DMS79 (cell line): ENCODE measurements around the gene RABL3.
"Not testable (repeated sequence)": the region's sequence is repeated elsewhere in the genome, so short reads cannot be mapped to it uniquely, and the experiment has no call there.

ENCODE experiments used
- DNase-seq: peaks from one replicate; lab custom pipeline; 2025; lab: John Stamatoyannopoulos, UW

The RABL3 gene

GRCh38 chr3:120682095-120682681 is 60.1 kb downstream of the RABL3 start, which contains the start of gene HGD:
HGD (minus strand) TSS chr3:120682239; CDS start chr3:120682111, 128 bp downstream.
- no peak for DNase-seq

GRCh38 chr3:120681506-120682038 is 60.7 kb downstream of the RABL3 start:
- DNase-seq: no peak

DNA sequence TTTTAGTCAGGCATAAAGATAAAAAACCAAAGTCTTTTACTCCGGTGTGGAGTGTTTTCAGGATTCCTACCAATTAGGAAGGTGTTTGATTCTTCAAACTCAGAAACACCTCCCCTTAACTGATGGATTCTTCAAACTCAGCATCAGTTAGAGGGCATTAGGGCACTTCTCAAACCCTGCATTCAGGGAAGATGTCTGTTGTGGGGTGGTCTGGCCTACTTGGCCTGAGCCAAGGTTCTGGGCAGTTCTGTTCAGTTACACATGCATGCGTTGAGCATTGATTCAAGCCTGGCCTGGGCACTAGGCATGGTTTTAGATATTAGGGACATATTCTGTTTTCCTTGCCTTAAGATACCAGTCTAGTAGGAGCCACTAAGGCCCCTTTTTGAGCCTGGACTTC is 61.3 kb downstream of the RABL3 start:
- DNase-seq: no peak

DNA sequence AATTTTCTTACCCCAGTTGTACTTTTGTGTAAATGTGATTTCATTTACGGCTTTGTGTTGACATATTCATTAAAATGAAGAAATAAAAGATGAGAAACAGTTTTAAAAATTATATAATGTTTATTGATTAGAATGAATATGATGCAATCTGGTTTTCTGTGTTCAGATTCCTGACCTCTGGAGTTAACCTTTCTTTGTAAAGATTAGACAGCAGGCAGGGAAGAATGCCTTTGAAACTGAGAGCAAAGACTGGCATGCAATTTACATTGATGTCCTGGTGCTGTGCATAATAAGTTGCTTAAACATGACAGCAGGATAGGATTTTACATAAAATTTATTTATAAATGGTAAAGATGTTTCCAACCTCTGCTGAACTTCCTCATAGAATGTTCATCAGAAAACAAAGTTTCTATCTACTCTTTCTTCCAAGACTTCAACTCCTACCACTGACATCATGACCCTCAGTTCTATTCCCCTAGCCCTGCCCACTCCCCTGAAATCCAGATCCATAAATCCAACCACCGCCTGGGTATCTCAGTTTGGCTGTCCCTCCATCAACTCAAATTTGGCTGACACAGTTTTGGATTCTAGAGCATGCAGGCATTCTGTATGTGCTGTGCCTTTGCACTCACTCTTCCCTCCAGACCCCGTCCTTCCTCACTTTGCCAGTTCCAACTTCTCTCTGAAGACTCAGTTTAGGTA is 62.0 kb downstream of the RABL3 start:
- DNase-seq: no peak

GRCh38 chr3:120678984-120679383 is 63.3 kb downstream of the RABL3 start:
- DNase-seq: no peak

GRCh38 chr3:120678331-120678947 is 63.9 kb downstream of the RABL3 start:
- DNase-seq: no peak

DNA sequence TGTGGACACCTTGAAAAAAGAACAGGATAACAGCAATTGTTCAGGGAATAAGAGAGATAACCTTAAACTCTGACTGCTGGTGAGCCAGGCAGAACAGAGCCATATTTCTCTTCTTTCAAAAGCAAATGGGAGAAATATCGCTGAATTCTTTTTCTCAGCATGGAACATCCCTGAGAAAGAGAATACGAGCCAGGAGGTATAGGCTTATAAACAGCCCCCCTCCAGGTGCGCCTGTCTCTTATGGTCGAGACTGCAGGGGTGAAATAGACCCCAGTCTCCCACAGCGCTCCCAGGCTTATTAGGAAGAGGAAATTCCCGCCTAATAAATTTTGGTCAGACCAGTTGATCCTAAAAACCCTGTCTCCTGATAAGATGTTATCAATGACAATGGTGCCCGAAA is 65.1 kb downstream of the RABL3 start:
- DNase-seq: not testable (repeated sequence)

GRCh38 chr3:120673116-120673515 is 69.2 kb downstream of the RABL3 start:
- DNase-seq: no peak

GRCh38 chr3:120670576-120670975 is 71.7 kb downstream of the RABL3 start:
- DNase-seq: no peak

GRCh38 chr3:120664926-120665325 is 77.4 kb downstream of the RABL3 start:
- DNase-seq: no peak

- DNase-seq: no peak
Measured at GRCh38 chr3:120661945-120662344, 80.4 kb downstream of the RABL3 start.

- DNase-seq: no peak
Measured at GRCh38 chr3:120661106-120661905, 81.0 kb downstream of the RABL3 start.

DNA sequence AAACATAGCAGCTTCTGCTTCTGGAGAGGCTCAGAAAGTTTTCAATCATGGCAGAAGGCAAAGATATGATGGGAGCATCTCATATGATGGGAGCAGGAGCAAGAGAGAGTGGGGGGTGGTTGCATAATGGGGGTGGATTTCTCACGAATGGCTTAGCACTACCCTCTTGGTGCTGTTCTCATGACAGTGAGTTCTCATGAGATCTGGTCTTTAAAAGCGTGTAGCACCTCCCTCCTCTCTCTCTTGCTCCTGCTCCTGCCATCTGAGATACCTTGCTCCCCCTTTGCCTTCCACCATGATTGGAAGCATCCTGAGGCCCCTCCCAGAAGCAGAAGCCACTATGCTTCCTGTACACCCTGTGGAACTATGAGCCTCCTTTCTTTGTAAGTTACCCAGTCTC is 82.5 kb downstream of the RABL3 start:
- DNase-seq: no peak

- DNase-seq: no peak
Measured at GRCh38 chr3:120659285-120659684, 83.0 kb downstream of the RABL3 start.

GRCh38 chr3:120652896-120653545 is 89.3 kb downstream of the RABL3 start:
- DNase-seq: no peak

DNA sequence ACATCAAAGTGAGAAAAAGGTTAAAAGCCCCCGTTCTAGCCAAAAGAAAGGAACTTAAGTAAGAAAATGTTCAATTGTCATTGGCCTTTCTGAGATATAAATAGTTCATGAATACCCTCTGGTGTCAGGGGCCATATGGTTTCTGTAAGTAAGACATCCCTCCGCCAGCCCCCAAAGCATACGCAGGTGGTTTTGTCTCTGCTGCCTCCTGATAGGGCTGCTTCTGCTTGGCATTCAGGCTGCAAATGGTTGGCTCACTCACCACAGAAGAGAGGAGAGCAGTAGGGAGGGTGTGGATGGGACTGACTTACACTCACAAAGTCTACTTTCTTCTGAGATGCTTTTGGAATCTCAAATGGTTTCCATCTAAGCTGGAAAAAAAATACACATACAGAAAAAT is 90.0 kb downstream of the RABL3 start:
- no peak for DNase-seq

- DNase-seq: no peak
Measured at GRCh38 chr3:120650311-120650710, 92.0 kb downstream of the RABL3 start.

DNA sequence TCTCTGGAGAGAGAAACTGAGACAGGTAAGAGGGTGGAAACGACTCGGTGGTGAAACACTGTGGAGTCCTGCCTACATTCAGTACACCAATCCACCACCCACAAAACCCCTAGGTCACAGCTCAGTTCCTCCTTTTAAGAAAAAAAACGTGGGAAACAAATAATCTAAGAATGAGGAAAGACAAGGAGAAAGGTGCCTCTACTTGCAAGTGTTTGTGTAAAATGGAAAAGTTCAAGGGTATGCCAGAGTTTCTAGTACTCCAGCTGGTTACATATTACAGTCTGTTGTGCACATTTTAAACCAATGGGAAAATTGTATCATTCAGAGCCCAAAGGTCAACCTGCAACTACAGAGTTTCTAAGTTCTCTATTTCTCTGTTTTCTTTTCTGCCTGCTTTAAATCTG is 92.5 kb downstream of the RABL3 start:
- no peak for DNase-seq

DNA sequence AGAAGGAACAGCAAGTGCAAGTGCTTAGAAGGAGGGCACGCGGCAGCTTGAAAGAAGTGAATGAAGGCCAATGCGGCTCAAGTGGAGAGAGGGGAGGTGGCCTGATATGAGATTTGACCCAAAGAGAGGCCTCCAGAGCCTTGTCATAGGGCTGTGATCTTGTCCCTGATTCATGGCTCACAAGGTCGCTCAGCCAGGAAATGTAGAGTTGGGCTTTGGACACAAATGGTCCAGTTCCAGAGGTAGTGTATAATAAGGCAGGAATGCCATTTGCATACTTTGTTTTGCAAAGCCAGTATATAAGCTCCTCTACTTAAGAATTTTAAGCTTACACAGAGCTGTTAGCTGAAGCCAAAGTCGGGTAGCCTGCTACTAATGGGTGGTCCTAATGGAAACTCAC is 94.0 kb downstream of the RABL3 start:
- no peak for DNase-seq

GRCh38 chr3:120646771-120647432 is 95.4 kb downstream of the RABL3 start:
- DNase-seq: no peak
